ENCODE results near the gene CYB561D2. TPM values are rescaled to one million over a fixed set of nuclear protein-coding genes. Genes with fewer than 3 reads are reported as not detected.
"Not testable (repeated sequence)": the region's sequence is repeated elsewhere in the genome, so short reads cannot be mapped to it uniquely, and the experiment has no call there.

The CYB561D2 gene
- 63.2 and 69.0 TPM in 2 replicates for total RNA-seq (2014; rRNA removed; shearing (Covaris generic))
- 27.2 and 35.7 TPM in 2 replicates for polyA plus RNA-seq (2015; cell fraction: cytosol; rRNA removed)
- polyA plus RNA-seq (2015; cell fraction: nucleus; rRNA removed), result 30.9 and 40.4 TPM in 2 replicates

DNA sequence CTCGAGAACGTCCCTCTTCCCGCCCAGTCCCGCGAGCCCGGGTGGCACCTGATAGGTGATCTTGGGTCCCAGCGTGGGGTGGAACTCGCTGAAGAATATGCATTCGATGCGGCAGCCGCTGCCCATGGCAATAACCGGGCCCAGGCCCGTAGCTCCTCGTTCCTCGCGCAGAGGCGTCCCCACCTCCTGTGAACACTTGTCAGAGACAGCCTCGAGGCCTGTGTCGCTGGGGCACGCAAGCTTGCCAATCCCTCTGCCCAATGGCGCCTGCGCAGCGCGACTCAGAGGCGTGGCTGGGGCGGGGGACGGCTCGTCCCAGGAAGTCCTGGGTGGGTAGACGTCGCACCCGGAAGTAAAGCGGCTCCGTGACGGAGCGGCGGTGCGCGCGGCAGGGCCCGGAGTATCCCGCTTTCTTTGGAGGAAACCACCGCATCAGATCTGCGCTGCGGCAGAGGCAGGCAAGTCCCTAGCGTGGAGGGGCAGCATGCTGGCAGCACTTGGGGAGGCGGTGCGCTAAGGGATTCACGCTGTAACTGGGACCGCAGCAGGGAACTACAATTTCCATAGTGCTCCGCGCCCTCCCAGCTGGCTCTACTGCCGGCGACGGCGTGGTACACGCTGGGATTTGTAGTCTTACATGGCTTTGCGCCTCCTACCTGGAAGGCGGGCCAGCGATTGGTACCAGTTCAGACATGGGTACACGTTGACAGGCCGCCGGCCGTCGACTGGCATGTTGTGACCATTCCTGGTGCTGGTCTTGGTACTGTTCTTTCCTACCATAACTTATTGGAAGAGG lies at the start of gene CYB561D2, which contains the start of gene NPRL2:
Gene CYB561D2 (plus strand): TSS at position 336 of the 796 bp plus-strand sequence. CDS start 572 bp downstream, outside the sequence.
Gene NPRL2 (minus strand): TSS at position 249 of the 796 bp plus-strand sequence. CDS start 123 bp downstream, at position 126.
- DNase-seq (ENCODE audit: low read depth), result peak; percentile 94

DNA sequence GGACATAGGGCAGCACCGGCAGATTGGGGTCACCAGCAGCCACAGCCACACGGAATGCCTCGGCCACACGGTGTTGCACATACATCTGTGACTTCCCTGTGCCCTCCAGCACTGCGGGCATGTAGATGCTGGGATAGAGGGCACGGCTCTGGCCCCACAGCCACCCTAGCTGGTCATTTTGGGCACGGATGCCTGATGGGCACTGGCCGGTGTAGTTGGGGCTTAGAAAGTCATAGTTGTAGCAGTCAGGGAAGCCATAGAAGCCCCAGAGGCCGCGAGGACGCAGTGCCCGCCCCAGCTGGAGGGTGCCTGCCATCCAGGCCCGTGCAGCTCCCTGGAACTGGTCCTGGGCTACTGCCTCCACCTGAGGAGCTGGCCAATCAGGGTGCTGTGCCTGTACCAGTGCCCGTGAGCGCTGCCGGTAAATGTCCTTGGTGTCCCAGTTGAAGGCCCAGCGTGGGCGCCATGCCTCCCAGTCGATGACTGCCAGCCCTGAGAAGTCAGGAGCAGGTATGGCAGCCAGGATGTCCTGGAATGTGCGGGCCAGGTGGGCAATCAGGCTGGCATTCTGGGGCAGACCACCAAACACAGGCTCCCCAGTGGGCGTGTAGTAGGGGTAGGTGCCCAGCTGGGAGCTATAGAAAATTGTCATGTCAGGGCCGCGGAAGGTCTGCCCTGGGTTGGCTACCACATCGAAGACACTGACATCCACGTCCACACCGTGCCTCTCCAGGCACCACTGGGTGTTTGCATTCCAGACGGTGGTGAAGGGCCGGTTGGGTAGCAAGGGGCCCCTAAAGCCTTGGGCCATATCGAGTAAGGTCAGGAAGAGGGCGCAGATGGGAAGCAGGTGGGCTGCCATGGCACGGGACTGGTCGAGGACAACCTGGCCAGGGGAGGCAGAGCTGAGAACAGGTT lies 48.3 kb upstream of the CYB561D2 start:
- no peak for DNase-seq (ENCODE audit: low read depth)

DNA sequence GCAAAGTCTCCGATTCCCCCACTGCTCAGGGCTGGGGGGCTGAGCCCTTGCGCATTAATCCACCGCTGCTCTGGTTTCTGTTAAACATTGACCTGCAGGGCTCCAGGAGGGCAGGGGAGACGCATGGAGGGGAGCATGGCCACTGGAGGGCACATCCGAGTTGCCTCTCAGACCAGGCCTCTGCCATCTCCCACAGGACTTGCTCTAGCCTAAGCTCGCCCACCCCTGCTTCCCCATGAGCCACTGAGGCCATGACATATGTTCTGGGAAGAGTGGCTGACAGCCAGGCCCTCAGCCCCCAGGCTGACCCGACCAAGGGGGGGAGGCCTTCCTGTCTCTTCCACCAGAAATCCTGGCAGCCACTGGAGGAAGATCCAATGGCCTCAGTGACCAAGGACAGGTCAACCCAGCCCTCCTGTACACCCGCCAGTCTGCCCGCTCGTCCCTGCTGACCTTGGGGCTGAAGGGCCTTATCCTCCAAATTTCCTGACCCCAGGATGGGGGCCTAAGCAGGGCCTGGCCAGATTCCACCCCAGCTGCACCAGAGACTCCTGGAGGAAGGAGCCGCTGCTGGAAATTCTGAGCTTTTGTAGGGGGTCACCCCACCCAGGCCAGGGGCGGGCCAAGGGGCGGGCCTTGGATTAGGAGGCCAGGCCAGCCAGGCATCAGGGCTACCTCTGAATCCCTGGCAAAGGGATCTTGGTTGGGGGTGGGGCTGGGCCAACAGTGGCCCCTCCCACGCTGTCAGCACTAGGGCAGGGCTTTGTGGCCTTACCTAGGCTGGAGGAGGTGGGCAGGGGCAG lies 47.4 kb upstream of the CYB561D2 start, which contains the start of gene HYAL1:
Gene HYAL1 (minus strand): TSS at position 562 of the 803 bp plus-strand sequence. CDS start 618 bp downstream, outside the sequence.
- DNase-seq (ENCODE audit: low read depth), result no peak

DNA sequence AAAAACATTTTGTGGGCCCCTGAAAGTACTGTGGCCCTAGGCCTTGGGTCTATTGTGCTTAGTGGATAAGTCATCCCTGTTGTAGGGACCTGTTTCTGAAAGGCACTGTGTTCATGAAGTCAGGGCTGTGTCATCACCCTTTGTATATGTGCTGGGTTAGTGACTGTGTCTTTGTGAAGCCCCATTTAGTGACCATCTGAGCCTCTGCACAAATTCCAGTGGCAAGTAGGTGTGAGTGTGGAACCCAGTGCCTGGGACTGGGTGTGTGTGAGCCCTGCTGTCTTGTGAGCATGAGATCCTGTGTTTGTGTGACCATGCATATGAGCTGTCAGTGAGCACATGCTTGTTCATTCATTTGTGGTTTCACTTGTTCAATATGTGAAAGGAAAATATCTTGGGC lies 46.1 kb upstream of the CYB561D2 start:
- peak; percentile 63 for DNase-seq (ENCODE audit: low read depth)

GRCh38 chr3:50312041-50312440 lies 38.6 kb upstream of the CYB561D2 start:
- not testable (repeated sequence) for DNase-seq (ENCODE audit: low read depth)

GRCh38 chr3:50314342-50314741 lies 36.3 kb upstream of the CYB561D2 start:
- no peak for DNase-seq (ENCODE audit: low read depth)

GRCh38 chr3:50314816-50315215 lies 35.8 kb upstream of the CYB561D2 start:
- no peak for DNase-seq (ENCODE audit: low read depth)

- peak; percentile 91 for DNase-seq (ENCODE audit: low read depth)
Measured at GRCh38 chr3:50316657-50317242, 33.9 kb upstream of the CYB561D2 start.

- no peak for DNase-seq (ENCODE audit: low read depth)
Measured at GRCh38 chr3:50317300-50317699, 33.4 kb upstream of the CYB561D2 start.

- DNase-seq (ENCODE audit: low read depth), result no peak
Measured at GRCh38 chr3:50318163-50318562, 32.5 kb upstream of the CYB561D2 start.

GRCh38 chr3:50318615-50319014 lies 32.0 kb upstream of the CYB561D2 start:
- DNase-seq (ENCODE audit: low read depth), result no peak

- DNase-seq (ENCODE audit: low read depth), result no peak
Measured at GRCh38 chr3:50319181-50319893, 31.3 kb upstream of the CYB561D2 start.

GRCh38 chr3:50319894-50320625 lies 30.6 kb upstream of the CYB561D2 start:
- DNase-seq (ENCODE audit: low read depth), result no peak

DNA sequence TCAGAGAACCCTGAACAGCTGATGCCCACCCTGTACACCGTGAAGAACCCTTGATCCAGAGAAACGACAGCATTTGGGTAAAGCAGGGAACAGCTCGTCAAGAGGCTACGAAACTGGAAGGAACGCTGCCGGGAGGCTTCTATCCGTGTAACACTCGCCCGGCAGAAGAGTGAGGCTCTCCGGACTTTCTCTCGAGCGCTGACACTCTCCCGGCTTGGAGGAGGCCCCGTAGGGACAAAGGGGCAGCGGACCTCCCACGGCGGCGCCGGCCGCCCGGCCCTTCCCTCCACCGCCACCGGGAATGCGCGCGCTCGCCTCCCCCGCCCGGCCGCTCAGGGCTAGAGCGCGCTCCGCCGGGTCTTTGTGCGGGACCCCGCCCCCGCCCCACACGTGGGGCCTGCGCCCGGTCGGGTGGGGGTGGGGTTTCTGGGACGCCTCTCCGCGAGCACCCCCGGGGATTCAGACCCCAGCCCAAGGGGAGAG lies 29.8 kb upstream of the CYB561D2 start:
- peak; percentile 51 for DNase-seq (ENCODE audit: low read depth)

GRCh38 chr3:50321336-50322114 lies 29.1 kb upstream of the CYB561D2 start:
- DNase-seq (ENCODE audit: low read depth), result peak; percentile 79

- no peak for DNase-seq (ENCODE audit: low read depth)
Measured at GRCh38 chr3:50322115-50322385, 28.6 kb upstream of the CYB561D2 start.

- no peak for DNase-seq (ENCODE audit: low read depth)
Measured at GRCh38 chr3:50322386-50323091, 28.1 kb upstream of the CYB561D2 start, which contains the start of gene HYAL2. HYAL2 (minus strand) TSS chr3:50322745; CDS start chr3:50320489, 2,256 bp downstream.
